GM18868 (cell line): ENCODE results near the gene RNF224.

Experiments used
- ATAC-seq: cut with Tn5 transposase; IDR thresholded peaks from one replicate; pipeline ENCODE4 v1.9.1; 2021; ENCODE audit warnings: mild to moderate bottlenecking, moderate library complexity; ENCODE audit not compliant: unreplicated experiment

Gene RNF224

GRCh38 chr9:137225699-137226331 is 1.5 kb upstream of the RNF224 start:
- no peak for ATAC-seq

GRCh38 chr9:137226338-137227053 is 806 bp upstream of the RNF224 start:
- no peak for ATAC-seq

- ATAC-seq = no peak
Observed at GRCh38 chr9:137227853-137228505, 677 bp downstream of the RNF224 start.

GRCh38 chr9:137228506-137228967 is 1.2 kb downstream of the RNF224 start:
- ATAC-seq = no peak

- ATAC-seq = no peak
Observed at GRCh38 chr9:137228968-137229896, 1.9 kb downstream of the RNF224 start.

- ATAC-seq = no peak
Observed at GRCh38 chr9:137229903-137230704, 2.8 kb downstream of the RNF224 start.

GRCh38 chr9:137230705-137231371 is 3.5 kb downstream of the RNF224 start, which contains the start of gene SLC34A3:
TSS of gene SLC34A3 (plus strand) at chr9:137230901. CDS start at chr9:137231703, 802 bp downstream.
- ATAC-seq = no peak

GRCh38 chr9:137231372-137232039 is 4.2 kb downstream of the RNF224 start:
- ATAC-seq = no peak

- no peak for ATAC-seq
Observed at GRCh38 chr9:137232101-137232500, 4.8 kb downstream of the RNF224 start.

- no peak for ATAC-seq
Observed at GRCh38 chr9:137232510-137232909, 5.2 kb downstream of the RNF224 start.

- ATAC-seq = no peak
Observed at GRCh38 chr9:137233143-137233980, 6.1 kb downstream of the RNF224 start.

GRCh38 chr9:137234055-137234697 is 6.9 kb downstream of the RNF224 start:
- ATAC-seq = no peak

GRCh38 chr9:137234758-137235423 is 7.6 kb downstream of the RNF224 start:
- ATAC-seq = no peak

- no peak for ATAC-seq
Observed at GRCh38 chr9:137235424-137236237, 8.3 kb downstream of the RNF224 start.

- peak; percentile 22 for ATAC-seq
Observed at GRCh38 chr9:137236238-137236935, 9.1 kb downstream of the RNF224 start.
